IPS-18c (cell line): ENCODE data around the gene KLRF2.

Experiments
- H3K4me3 ChIP-seq: 2 replicates; pipeline ENCODE4 v1.7.0; 2013; ENCODE audit warnings: low read depth, mild to moderate bottlenecking, low read length, moderate library complexity; ENCODE audit not compliant: insufficient read depth
- H3K9me3 ChIP-seq: one replicate; pipeline ENCODE4 v1.6.1; 2013; ENCODE audit warnings: mild to moderate bottlenecking, low read length, moderate library complexity; ENCODE audit not compliant: control insufficient read depth, insufficient read depth

KLRF2 gene

GRCh38 chr12:9920451-9920850, 39.2 kb downstream of the KLRF2 start:
- Histone ChIP-seq H3K9me3 (no peaks in the 10 kb centered on the region), H3K4me3 (no peak overlapping the region)

- Histone ChIP-seq H3K4me3 (no peak overlapping the region), H3K9me3 (no peaks in the 10 kb centered on the region)
Measured at GRCh38 chr12:9922429-9922828, 41.1 kb downstream of the KLRF2 start.

GRCh38 chr12:9925705-9926393, 44.6 kb downstream of the KLRF2 start:
- H3K9me3 ChIP-seq, result no peaks in the 10 kb centered on the region
- no peak overlapping the region for H3K4me3 ChIP-seq

GRCh38 chr12:9926876-9927275, 45.6 kb downstream of the KLRF2 start:
- H3K9me3 ChIP-seq, result no peaks in the 10 kb centered on the region
- no peak overlapping the region for H3K4me3 ChIP-seq

- Histone ChIP-seq H3K9me3 (no peaks in the 10 kb centered on the region), H3K4me3 (no peak overlapping the region)
Measured at GRCh38 chr12:9928607-9929006, 47.3 kb downstream of the KLRF2 start.

GRCh38 chr12:9931245-9931644, 50.0 kb downstream of the KLRF2 start:
- Histone ChIP-seq H3K9me3 (no peaks in the 10 kb centered on the region), H3K4me3 (no peak overlapping the region)

- Histone ChIP-seq H3K9me3 (no peaks in the 10 kb centered on the region), H3K4me3 (no peak within 1 kb of the TSS)
Measured at GRCh38 chr12:9932270-9932669, 51.0 kb downstream of the KLRF2 start, which contains the start of gene CLEC2A. Gene CLEC2A (minus strand): TSS chr12:9932370. CDS start chr12:9932329, 41 bp downstream.

- H3K9me3 ChIP-seq, result no peaks in the 10 kb centered on the region
- no peak overlapping the region for H3K4me3 ChIP-seq
Measured at GRCh38 chr12:9933958-9934357, 52.7 kb downstream of the KLRF2 start.

- Histone ChIP-seq H3K4me3 (no peak overlapping the region), H3K9me3 (no peaks in the 10 kb centered on the region)
Measured at GRCh38 chr12:9935026-9935425, 53.7 kb downstream of the KLRF2 start.

- Histone ChIP-seq H3K9me3 (no peaks in the 10 kb centered on the region), H3K4me3 (no peak overlapping the region)
Measured at GRCh38 chr12:9936591-9936990, 55.3 kb downstream of the KLRF2 start.

- no peak overlapping the region for H3K4me3 ChIP-seq
- no peaks in the 10 kb centered on the region for H3K9me3 ChIP-seq
Measured at GRCh38 chr12:9940375-9940774, 59.1 kb downstream of the KLRF2 start.

GRCh38 chr12:9941838-9942237, 60.5 kb downstream of the KLRF2 start:
- H3K9me3 ChIP-seq, result no peaks in the 10 kb centered on the region
- no peak overlapping the region for H3K4me3 ChIP-seq

- Histone ChIP-seq H3K9me3 (no peaks in the 10 kb centered on the region), H3K4me3 (no peak overlapping the region)
Measured at GRCh38 chr12:9943240-9943639, 62.0 kb downstream of the KLRF2 start.

- Histone ChIP-seq H3K9me3 (no peaks in the 10 kb centered on the region), H3K4me3 (no peak overlapping the region)
Measured at GRCh38 chr12:9944391-9944790, 63.1 kb downstream of the KLRF2 start.
